Epithelial cell of prostate (primary cell): Measurements from ENCODE around the gene CREG2.

Source experiments
- DNase-seq: peaks from one replicate; pipeline ENCODE4 v3.0.0-alpha.2; 2011; ENCODE audit warnings: low read depth, low spot score
- H3K27ac ChIP-seq: fragments of 450-650 bp; 2 replicates; pipeline ENCODE4 v1.5.1; 2017; ENCODE audit warnings: mild to moderate bottlenecking

The CREG2 gene

DNA sequence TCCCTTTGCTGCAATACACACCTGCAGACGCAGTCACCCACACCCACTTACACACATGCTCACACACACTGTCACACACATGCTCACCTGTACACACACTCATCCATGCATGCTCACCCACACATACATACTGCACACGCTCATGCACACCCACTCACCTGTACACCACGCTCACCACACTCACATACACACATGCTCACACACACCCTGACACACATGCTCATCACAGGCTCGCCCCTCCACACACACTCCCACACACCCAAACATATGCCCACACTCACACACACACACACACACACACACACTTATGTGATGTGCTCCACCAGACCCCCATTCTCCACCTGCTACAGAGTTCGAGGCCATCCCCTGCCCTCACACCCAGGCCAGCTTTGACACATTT lies 22.8 kb upstream of the CREG2 start:
- no peak for DNase-seq
- no peak overlapping the region for H3K27ac ChIP-seq

DNA sequence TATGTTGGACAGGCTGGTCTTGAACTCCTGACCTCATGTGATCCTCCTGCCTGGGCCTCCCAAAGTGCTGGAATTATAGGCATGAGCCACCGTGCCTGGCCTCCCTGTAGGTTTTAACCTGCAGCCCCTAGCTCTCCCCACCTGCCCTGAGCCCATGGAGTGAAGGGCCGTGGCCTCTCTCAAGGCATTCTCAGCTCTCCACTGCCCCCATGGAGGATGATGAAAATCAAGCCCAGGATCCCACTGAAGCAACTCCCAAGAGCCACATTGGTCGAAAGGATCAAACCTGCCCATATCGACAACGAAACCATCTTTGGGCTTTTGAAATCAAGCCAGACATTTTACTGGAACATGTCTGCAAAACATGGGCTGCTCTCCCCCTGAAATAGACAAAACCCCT lies 22.4 kb upstream of the CREG2 start:
- H3K27ac ChIP-seq = no peak overlapping the region
- DNase-seq = no peak

DNA sequence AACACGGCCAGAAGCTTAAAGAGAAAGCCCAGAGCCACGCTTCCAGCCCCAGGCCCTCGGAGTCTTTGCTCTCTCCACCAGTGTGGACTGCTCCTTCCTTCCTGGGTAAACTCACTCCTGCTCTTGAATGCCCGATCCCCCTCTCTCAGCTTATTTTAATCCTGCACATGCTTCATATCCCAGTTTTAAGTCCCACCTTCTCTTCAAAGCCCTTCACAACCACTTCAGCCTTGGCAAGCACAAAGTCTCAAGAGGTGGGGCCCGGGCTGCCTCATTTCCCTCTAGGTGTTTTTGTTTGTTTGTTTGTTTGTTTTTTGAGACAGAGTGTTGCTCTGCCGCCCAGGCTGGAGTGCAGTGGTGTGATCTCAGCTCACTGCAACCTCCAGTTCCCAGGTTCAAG lies 21.6 kb upstream of the CREG2 start:
- no peak for DNase-seq
- H3K27ac ChIP-seq = no peak overlapping the region

DNA sequence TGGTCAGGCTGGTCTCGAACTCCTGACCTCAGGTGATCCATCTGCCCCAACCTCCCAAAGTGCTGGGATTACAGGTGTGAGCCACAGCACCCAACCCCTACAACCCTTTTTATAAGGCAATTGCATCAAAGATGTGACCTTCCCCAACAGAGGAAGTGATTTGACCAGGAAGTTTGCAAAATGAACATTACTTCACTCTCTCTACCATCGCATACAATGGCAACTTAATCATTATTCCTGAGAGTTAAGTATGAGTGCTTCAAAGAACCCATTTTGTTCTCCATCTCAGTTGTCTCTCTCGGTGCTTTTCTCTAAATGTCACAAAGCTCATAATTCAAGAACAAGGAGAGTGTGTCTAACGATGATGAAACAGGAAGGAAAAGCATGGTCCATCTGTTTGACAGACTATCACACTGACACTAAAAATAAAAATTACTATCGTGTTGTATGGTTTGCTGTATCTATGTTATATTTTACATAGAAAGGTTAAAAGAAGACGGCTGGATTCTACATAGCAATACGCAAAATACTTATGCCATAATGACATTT lies 18.1 kb upstream of the CREG2 start:
- no peak for DNase-seq
- no peak overlapping the region for H3K27ac ChIP-seq

DNA sequence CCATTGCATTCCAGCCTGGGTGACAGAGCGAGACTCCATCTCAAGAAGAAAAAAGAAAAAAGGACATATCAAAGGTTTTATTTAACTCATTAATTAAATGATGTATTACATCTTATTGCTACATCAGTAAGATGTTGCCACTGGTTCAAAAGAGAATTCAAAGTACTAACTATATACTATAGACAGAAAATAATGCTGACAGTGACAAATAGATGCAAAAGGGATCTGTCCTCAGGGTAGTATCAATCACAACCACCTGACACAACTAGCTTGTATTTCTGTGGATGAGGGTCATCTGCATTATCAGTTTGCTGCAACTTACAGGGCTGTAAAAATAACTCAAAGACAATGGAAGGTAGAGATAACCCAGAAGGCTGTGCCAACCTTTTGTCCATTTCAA lies 16.4 kb upstream of the CREG2 start:
- no peak for DNase-seq
- H3K27ac ChIP-seq = no peak overlapping the region

DNA sequence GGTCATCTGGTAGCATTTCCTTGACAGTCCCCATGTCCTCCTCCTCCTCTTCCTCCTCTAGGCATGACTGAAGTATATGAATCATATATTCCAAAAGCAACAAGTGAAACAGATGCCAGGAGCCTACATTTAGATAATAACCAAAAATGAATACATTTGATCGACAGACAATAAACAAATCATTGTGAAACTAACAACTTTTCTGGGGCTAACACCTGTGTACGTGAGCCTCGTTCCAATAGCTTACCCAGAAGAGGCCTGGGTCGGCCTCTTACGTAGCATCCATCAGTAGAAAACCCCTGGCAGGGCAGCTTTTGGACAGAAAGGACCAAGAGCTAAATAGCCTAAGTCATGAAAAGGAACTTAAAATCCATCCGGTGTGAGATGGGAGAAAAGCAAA lies 15.3 kb upstream of the CREG2 start:
- H3K27ac ChIP-seq = no peak overlapping the region
- no peak for DNase-seq

DNA sequence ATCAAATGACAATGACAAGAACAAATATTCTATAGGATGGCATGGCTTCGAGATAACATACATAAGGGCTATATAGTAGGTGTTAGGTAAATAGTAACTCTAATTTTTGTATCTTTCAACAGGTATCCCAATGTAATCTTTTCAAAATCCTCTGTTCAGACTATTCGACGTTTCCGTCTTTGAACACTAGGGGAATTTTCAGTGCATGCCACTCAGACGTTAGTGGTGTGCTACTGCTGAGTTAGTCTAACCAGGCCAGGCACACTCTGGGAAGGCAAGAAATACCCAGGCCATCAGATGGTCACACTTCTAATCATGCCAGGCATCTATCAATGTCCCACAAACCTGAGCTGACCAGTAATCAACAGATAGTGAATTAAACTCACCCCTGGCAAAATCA lies 14.6 kb upstream of the CREG2 start:
- DNase-seq = no peak
- H3K27ac ChIP-seq = no peak overlapping the region

DNA sequence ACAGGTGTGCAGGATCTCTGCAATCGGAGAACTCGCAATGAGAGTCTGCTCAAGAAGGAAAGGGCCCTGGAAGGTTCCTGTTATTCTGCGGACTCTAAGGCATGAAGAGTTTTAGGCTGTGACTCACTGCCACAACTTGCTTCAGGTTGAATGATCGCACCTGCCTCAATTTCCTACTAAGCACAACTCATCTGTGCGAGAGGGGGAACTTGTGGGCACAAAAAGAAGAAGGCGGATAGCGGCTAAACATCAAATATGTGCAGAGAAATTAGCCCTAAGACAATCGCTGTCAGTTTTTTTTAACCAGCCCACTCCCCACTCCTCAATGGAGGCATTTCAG lies 14.0 kb upstream of the CREG2 start:
- no peak overlapping the region for H3K27ac ChIP-seq
- no peak for DNase-seq

DNA sequence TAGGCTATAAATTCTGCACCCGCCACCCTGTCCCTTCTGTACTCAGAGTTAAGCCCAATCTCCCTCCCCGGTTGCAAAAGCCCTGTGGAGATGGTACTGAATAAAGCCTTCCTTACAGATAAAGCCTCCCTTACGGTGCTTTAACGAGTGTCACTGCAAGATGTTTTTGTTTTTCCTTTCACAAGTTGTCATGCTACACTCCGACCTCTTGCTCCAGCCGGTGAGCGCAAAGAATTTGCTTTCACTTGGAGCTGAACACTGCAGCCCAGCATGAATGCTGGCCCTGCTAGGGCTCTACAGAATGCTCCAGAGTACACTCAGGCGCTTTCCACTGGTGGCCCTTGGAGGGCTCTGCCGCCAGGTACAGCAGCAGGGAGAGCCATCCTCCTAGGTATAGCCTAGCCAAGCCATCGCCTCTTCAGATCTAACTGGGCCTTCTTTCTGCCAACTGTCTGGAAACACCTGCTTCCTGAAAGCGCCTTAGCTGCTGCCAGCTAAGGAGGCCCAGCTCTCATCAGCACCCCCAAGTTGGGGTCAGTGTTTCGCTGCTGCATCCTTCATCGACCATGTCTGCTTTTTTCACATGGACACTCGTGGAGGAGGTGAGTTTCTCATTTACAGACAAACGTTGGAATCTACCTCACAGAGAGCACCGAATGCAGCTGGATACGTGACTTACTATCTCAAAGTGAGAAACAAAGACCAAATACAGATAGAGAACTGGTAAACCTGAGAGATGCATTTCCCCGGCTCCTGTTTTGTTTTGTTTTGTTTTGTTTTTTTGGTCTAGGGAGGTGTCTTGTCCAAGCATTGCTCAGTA lies 13.4 kb upstream of the CREG2 start:
- no peak for DNase-seq
- H3K27ac ChIP-seq = peak overlapping the region; percentile 41

DNA sequence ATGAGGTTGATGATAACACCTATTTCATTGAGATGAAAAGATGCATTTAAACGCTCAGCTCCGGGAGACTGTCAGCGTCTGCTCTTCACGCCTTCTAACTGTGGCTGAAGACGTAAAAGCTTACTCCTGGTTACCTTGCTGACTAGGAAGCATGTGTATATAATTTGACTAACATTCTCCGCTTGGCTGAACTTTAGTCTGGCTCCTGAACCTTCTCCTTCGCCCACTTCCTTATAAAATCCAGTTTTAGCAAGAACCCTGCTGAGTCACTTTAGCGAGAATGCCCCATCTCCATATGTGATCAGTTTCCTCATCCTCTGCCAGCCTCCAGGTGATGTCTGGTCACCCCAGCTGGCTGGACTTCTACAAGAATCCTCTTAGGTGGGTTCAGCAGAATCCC lies 12.7 kb upstream of the CREG2 start:
- peak; percentile 64 for DNase-seq
- H3K27ac ChIP-seq = peak overlapping the region; percentile 41

DNA sequence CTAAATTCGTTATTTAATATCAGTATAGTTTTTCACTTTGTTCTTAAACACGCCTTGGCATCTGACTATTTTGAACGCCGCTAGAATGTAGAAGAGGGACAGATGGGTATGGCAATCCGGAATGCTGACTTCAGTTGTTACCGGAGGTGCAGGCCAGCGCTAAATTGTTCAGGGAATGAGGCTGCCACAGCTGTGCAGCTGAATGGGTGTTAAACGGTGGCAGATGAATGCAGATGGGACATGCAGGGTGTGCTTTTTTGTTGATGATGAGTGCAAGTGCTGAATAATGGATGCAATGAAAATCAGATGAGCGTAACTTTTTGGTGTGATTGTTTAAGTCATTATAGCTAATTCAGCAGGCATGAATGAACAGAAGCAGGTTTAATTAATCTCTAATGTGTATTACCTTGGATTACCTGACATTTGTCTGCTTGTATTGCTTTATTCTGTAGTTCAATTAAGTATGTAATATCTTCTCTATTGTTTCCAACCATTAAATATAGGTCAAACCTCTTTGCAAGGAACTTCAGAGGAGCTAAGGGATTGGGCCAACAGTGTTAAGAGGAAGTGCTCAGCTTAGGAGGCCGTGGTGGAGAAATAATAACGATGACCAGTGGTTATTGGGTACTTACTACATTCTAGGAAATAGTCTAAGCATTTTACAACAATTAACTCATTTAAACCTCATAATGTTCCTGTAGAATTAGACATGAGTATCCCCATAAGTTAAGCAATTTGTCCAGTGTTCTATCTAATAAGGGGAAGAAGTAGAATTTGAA lies 11.9 kb upstream of the CREG2 start:
- DNase-seq = no peak
- H3K27ac ChIP-seq = peak overlapping the region; percentile 41

DNA sequence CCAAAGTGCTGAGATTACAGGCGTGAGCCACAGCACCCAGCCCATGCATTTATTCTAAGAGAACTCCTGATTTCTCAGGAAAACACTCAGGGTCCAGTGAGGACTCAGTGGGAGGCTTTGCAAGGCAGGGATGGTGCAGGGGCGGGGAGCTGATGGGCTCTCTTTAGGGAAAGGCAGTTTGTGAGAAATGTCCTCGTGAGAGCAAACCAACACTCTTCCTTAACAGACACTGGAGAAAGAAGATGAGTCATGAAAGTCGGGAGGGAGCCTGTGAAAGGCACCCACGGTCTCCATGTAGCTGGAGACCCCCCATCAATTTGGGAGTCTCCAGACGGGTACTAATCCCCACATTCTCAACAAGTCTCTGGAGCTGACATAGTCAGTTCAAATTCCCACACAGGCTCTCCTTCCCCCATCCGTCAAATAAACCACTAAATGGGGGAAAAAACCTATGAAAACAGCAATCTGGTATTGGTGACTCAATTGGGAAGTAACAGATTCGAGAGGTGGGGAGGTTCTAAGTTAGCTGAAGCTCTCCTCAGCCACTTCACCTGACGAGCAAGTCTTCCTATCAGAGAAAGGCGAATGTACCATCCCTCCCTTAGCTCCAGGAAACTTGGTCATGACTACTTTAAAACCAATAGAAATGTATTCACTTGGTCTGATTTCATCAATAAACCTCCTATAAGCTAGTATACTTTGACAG lies 11.0 kb upstream of the CREG2 start:
- H3K27ac ChIP-seq = no peak overlapping the region
- DNase-seq = no peak

DNA sequence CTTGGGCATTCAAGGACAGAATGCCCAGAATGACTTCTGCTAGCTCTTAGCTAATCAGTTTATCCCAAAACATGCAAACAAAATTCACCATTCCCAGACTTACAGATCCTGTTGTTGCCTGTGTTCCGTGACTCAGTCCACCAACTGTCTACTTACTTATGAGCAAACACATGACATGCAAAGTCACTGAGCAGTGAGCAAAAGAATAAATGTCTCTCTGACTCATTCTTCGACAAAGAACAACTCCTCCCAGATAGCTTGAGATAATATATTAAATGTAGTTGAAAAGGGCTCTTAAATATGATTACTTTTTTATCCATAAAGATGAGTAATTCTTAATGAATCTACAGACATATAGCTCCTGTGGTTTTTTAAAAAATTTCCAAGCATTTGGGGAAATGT lies 9.0 kb upstream of the CREG2 start:
- DNase-seq = peak; percentile 91
- peak overlapping the region; percentile 81 for H3K27ac ChIP-seq

DNA sequence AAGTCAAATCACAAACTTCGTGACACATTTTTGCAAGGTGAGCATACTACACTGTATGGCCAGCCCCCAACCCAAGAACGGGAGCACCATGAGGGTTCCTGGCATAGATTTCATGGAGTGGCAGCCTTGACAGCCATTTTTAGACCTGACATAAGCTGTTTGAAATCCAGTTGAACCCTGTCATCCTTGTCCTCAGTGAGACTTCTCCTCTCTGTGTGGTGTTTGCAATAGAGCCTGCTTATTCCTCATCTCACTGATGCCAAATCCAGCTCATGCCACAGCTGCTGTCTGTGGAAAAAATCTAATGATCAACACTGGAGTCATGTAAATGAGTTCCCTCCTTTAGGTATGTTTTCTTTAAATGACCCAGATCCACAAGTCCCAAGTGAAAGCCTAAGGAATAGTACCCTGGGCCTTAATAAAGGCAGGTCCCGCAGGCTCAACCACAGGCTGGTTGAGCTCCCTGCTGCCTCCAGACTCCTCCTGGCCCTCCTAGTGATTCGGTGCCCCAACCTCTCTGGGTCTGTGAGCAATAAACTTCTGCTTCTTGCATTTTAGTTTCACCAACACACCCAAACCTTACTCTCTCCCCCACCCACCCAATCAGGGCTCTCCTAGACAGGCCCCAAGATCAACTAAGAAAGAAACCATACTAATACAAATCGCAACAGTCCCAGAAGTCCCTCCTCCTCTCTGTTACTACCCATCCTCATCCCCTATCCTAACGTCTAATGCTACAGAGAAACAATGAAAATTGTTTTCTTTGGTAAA lies 8.4 kb upstream of the CREG2 start:
- no peak for DNase-seq
- peak overlapping the region; percentile 81 for H3K27ac ChIP-seq

DNA sequence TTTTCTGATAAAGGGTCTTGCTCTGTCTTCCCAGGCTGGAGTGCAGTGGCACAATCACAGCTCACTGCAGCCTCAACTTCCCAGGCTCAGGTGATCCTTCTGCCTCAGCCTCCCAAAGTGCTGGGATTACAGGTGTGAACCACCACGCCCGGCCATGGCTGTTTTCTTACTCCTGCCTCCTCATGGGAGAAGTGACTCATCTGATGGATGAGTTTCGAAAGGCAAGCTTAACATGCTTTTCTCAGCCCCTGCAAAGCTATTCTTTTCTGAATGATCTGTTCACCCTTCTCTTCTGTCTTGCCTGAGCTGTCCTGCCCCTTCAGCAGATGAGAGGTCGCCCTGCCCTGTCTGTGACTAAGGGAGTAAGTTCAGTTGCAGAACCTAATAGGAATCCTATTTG lies 929 bp upstream of the CREG2 start:
- H3K27ac ChIP-seq = peak overlapping the region; percentile 53
- peak; percentile 48 for DNase-seq

DNA sequence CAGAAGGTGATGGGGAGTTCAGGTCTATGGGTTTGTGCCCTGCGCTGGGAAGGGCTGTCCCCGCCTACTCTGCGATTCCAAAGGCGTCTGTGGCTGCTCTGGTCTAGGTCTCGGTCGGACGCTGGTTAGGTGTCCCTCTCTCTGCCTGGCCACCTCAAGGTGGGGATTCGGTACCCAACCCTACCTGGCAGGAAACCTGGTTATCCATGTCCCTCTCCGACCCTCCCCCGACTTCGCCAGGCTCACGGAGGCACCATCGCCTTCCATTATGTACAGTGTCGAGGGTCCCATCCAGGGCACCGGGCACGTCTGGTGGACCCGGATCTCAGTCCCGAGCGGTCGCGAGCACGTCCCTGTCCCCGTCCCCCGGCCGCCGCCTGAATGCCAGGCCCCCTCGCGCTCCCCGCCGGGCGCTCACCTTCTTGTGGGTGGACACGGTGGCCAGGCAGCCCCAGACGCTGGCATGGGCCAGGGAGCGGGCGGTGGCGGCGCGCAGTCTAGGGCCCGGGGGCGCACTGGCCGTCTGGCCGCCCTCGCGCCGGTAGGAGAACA lies 628 bp downstream of the CREG2 start:
- H3K27ac ChIP-seq = no peak overlapping the region
- no peak for DNase-seq

DNA sequence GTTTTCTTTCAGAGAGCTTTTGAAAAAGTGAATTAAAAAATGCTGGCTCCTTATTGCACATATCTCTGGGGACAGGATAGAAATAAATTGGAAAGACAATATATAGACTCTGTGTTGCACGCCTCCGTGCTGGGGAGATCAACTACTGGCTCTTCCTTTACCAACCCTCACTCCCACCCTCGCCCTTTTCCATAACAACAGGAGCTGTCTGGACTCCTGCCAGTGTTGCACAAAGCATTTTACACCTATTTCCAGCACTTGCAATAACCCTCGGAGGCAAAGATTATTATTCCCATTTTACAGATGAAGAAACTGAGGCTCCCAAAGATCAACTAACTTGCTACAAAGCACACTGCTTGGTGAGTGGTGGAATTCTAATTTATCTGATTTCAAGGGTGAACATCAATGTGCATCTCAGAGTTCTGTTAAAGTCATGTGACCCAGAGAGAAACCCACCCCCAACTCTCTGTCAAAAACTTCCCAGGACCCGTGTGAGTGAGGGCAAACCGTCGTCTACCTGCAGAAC lies 4.2 kb downstream of the CREG2 start:
- no peak overlapping the region for H3K27ac ChIP-seq
- no peak for DNase-seq

DNA sequence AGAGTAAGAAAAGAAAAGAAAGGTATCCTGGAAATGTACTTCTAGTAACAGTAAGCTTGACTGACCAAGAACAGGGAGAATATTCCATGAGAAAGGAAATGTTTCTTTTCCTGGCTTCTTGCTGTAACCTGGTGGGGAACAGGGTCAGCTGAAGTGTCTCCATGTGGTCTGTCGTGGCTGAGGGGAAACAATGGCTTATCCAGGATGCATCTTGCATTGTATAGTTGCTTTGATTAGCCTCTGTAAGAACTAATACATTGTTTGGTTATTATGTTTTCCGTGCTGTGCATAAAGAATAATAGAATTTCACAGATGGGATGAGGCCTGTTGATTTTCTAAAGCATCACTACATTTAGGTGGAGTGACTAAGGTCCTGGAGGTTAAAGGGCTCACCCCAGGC lies 4.9 kb downstream of the CREG2 start:
- DNase-seq = no peak
- H3K27ac ChIP-seq = no peak overlapping the region

DNA sequence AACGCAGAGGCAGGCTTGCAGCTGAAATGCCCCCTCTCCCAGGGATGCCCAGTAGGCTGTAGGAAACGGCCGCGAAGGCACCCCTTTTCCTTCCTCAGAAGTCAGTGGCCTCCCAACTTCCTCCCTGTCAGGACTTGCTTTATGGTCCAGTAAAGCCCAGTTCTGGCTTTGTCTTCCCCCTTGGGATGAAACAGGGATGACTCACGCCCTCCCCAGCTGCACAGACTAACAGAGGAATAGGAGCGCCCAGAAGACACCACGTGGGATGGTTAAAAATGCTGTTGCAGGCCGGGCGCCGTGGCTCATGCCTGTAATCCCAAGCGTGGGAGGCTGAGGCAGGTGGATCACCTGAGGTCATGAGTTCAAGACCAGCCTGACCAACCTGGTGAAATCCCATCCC lies 6.9 kb downstream of the CREG2 start:
- peak overlapping the region; percentile 40 for H3K27ac ChIP-seq
- DNase-seq = peak; percentile 87

DNA sequence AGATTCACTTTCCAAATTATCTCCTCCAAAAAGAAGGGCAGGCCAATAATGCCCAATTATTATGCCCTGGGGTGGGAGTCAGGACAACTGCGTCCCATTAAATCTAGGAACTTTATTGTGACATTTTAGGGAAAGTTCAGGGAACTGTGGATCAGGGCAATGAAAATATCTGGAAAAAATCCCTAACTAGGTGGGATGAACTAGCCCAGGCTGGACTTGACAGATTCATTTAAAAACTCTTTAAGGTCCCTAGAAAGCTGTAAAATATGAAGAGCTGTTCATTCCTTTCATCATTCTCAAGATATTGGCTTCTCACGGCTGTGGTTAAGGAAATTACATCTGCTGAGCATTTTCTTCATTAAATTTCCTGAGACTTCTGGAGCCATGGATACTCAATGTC lies 8.2 kb downstream of the CREG2 start:
- no peak for DNase-seq
- no peak overlapping the region for H3K27ac ChIP-seq
